ENCODE measurements around the gene AKAP6. TPM values are rescaled to one million over a fixed set of nuclear protein-coding genes. Genes with fewer than 3 reads are reported as not detected.

The AKAP6 gene
- total RNA-seq, 1 donor from 2014 or later, result 7.7 TPM

GRCh38 chr14:32865827-32866376, 536.8 kb downstream of the AKAP6 start:
- intact Hi-C loops (cut with DNase I), result no loop called here
- no peak overlapping the region for H3K27ac ChIP-seq
- H3K4me3 ChIP-seq, result no peak overlapping the region
- H3K4me1 ChIP-seq, result no peaks in the 10 kb centered on the region
- TF ChIP-seq CTCF (IDR thresholded peaks at IDR 0.05), result no peak
- no peak for ATAC-seq
- no peak for DNase-seq
- no peaks in the 10 kb centered on the region for H3K27me3 ChIP-seq
- no peaks in the 10 kb centered on the region for H3K36me3 ChIP-seq
- no peaks in the 10 kb centered on the region for H3K9me3 ChIP-seq

- Histone ChIP-seq H3K27me3 (no peaks in the 10 kb centered on the region), H3K4me3 (no peak overlapping the region), H3K9me3 (no peaks in the 10 kb centered on the region), H3K36me3 (no peaks in the 10 kb centered on the region), H3K4me1 (no peaks in the 10 kb centered on the region), H3K27ac (no peak overlapping the region)
- TF ChIP-seq CTCF (IDR thresholded peaks at IDR 0.05), result no peak
- intact Hi-C loops (cut with DNase I), result no loop called here
- DNase-seq (no peak), ATAC-seq (no peak)
Observed at GRCh38 chr14:32883188-32883587, 554.1 kb downstream of the AKAP6 start.

Other genes with a start within 250 kb of the AKAP6 start
- gene RNU6-7, start 127.3 kb upstream of the AKAP6 start, total RNA-seq, result not detected
- not detected for gene RNU6-8, start 126.0 kb upstream of the AKAP6 start, total RNA-seq